OCI-M2 (cell line): Measurements from ENCODE around the gene WWOX.

Source experiments
- DNase-seq: peaks from one replicate; lab custom pipeline; 2025; ENCODE audit not compliant: unreplicated experiment; lab: John Stamatoyannopoulos, UW

Gene WWOX

DNA sequence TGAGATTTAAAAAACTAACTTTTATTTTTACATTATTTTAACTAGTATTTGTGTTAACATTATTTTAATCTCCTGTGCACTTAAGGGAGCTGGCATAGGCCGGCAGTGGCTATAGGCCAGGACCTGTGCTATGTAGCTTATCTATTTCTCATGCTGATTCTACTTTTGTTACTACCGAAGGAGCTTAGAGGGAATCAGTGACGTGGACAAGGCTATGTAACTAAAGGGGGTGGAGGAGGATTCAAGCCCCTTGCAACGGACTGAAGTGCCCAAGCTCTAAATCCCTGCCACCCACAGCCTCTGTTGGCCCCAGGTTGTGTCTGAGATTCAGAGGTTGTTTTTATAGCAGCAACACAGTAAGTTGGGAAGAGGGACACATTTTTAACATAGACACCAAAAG, 356.4 kb downstream of the WWOX start:
- no peak for DNase-seq

GRCh38 chr16:78458588-78458987, 359.1 kb downstream of the WWOX start:
- no peak for DNase-seq

- no peak for DNase-seq
Observed at GRCh38 chr16:78460428-78460827, 361.0 kb downstream of the WWOX start.

GRCh38 chr16:78461087-78461486, 361.6 kb downstream of the WWOX start:
- DNase-seq = no peak

DNA sequence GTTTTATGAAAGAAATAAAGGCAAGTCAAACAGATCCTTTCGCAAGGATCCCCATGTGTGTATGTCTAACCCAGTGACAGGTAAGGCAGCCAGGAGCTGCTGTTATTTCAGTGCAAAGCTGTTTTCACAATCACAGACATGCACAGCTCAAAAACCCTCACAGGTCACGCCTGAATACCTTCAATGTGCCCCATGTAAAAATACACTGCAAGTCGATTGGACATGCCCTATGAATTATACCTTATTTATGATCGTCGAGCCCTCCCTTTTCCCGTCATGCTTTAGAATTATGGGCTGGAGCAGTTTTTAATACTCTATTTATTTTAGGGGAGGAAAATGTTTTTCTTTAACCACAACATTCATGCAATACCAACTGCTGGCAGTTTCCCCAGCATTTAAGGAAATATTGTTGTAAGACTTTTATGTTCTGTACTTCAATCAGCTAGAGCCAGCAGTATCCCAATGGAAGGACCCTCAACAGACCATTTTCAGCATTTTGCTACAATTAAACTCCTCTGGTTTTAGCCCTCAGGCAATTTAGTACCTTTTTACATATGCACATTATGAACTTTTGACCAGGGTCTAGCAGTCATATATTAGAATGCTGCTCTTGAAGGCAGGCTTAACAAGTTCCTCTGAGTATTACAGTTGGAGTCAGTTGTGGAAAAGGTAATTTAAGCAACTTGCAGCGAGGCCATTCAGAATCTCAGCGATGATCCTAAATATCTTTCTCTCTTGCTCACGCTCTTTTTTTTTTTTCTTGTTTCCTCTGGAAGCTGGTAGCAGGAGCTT, 362.2 kb downstream of the WWOX start:
- no peak for DNase-seq

DNA sequence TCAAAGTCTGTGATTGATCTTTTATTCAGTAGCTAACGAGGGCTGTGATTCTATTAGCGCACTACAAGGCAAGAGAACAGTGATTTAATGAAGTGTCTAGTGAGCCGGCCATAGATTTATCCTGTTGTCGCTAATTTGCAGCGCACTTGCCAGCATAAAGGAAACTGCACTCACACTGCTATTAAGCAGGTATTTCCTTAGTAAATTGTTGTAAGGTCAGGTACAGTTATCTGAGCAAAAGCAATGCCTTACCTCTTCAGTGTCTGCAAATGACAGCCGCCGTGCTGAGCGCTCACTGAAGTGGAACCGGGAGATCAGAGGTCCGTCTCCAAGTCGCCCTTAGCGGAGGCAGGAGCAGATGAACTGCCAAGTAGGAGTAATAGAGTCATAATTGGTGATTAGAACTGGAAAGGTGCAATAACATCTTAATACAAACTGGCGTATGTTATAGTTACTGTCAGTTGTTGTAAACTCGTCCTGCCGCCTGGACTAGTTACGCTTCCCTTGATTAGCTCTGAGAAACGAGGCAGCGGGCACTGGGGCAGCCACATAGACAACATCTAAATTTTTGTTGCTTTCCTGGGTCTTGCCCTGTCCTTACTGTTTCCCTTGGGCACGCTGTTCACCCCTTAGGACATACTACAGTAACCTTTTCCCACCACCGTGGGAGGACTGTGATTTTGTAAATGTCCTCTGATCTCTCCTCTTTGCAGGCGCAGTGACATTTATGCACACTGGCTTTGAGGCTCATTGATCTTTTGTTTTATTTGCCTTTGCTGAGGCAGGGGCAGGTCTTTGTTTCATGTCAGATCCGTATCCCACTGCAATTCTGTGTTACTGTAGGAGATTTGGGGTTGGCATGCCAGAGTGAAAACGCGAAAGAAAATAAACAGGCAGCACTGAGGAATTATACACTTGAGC, 363.1 kb downstream of the WWOX start:
- no peak for DNase-seq

- DNase-seq = no peak
Observed at GRCh38 chr16:78463591-78463990, 364.1 kb downstream of the WWOX start.

DNA sequence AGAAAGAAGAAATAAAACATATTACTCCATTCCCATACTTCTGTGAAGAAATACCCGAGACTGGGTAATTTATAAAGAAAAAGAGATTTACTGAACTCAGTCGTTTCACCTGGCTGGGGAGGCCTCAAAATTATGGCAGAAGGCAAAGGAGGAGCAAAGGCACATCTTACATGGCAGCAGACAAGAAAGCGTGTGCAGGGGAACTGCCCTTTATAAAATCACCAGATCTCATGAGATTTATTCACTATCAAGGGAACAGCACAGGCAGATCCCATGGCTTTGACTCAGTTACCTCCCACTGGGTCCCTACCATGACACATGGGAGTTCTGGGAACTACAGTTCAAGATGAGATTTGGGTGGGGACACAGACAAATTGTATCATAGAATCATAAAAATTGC, 365.4 kb downstream of the WWOX start:
- no peak for DNase-seq

- DNase-seq = no peak
Observed at GRCh38 chr16:78465730-78466129, 366.3 kb downstream of the WWOX start.

- DNase-seq = no peak
Observed at GRCh38 chr16:78469787-78470186, 370.3 kb downstream of the WWOX start.

DNA sequence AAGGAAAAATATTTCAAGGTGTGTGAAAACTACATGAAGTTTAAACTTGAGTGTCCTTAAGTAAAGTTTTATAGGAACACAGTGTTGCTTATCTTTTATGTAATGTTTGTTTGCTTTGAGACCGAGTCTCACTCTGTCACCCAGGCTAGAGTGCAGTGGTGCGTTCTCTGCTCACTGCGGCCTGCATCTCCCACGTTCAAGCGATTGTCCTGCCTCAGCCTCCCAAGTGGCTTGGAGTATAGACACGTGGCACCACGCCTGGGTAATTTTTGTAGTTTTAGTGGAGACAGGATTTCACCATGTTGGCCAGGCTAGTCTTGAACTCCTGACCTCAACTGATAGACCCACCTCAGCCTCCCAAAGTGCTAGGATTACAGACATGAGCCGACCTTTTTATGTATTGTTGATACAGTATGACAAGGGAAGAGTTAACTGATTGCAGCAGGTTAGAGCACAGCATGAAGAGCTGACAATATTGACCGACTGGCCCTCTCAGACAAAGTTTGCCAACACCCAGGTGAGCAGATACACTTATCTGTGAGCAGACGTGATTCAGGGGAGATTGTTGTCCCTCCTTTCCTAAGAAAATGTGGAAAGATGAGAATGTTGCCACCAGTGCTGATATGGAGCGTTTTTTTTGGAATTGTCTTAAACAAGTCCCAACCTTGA, 373.7 kb downstream of the WWOX start:
- no peak for DNase-seq

GRCh38 chr16:78474762-78475161, 375.3 kb downstream of the WWOX start:
- DNase-seq = no peak

GRCh38 chr16:78476615-78477014, 377.2 kb downstream of the WWOX start:
- DNase-seq = no peak

GRCh38 chr16:78478267-78478861, 378.9 kb downstream of the WWOX start:
- no peak for DNase-seq

GRCh38 chr16:78479723-78480122, 380.3 kb downstream of the WWOX start:
- no peak for DNase-seq

DNA sequence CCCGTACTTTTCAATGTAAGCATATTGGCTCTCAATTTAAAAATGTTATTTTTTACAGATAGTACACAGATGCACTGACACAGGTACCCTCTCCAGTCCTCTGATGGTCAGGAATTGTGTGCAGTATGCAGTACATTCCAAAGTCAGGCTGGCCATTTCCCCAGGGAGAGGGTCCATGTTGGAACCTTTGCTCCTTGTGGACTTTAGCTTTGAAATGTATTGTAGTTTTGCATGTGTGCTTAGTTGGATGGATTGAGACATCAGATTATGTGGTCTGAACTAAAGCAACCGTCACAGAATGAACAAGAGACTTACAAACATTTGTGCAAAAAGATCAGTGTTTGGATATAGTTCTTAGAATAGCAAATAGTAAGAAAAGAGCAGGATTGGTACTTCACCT, 381.1 kb downstream of the WWOX start:
- DNase-seq = no peak

DNA sequence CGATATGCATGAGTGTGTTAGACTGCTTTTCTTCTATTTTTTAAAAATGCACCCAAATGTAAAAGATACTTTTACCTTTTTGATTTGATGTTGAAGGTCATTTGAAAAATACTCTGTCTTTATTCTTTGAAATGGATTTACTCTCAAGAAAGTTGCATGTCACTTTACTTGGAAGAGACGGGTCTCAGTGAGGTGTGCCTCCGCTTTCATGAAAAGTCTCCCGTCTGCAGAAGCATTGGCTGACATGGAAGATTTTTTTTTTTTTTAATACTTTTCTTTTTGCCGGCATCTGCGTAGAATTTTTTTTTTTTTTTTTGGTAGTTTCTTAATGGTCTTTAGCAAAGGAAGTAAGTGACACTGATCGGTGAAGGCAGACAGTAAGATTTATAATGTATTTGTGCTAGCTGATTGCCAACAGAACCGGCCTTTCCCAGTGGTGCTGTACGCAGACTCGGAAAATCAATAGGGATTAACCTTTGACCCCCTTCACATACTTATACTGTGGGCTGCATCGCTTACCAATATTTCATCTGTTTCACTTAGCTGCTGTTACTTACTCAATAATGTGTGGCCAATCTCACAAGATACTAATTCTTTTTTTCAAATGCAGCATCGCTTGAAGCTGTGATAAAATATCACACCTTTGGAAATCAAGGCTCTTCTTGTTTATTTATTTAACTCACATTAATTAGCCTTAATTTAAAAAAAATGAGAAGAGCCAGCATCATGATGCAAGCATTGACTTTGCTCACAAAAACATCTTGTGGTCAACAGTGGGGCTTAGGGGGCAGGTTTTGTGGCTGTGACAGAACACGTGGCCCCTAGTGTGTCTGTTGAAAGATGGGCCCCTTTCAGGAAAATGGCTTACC, 383.9 kb downstream of the WWOX start:
- DNase-seq = no peak

GRCh38 chr16:78484509-78485058, 385.1 kb downstream of the WWOX start:
- no peak for DNase-seq

- DNase-seq = no peak
Observed at GRCh38 chr16:78485188-78485916, 385.9 kb downstream of the WWOX start.
